ENCODE data around the gene PARD3B.

DNA sequence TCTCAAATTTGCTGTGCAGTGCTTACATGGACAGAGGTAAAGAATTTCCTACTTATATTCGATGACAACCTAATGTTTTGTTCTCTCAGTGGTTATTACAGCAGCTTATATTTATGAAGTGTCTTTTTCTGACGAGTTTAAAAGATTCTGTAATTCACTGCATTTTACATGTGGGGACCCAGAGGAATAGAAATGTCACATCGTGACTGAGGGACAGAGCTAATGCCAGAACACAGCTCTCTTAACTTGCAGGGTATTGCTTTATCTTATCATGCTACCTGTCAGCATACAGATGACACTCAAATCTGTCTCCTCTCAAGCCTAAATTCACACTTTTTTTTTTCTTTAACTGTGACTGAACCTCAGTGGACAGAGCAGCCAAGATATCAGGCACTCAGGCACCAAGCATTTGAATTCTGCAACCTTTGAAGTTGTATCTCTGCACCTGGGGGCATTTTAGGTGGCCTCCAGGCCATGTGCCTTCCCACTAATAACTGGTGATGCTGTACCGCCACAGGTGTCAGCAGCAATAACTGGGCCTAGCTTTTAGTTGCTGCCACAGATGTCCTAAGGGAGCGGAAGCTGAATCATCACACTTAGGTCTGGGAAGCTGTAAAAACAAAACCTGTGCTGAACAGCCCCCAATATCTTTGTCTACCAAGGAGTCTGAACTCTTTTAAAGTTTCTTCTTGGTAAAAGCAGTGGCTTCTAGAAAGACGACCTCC lies 821.2 kb downstream of the PARD3B start:
- TF ChIP-seq, protein P1, sequence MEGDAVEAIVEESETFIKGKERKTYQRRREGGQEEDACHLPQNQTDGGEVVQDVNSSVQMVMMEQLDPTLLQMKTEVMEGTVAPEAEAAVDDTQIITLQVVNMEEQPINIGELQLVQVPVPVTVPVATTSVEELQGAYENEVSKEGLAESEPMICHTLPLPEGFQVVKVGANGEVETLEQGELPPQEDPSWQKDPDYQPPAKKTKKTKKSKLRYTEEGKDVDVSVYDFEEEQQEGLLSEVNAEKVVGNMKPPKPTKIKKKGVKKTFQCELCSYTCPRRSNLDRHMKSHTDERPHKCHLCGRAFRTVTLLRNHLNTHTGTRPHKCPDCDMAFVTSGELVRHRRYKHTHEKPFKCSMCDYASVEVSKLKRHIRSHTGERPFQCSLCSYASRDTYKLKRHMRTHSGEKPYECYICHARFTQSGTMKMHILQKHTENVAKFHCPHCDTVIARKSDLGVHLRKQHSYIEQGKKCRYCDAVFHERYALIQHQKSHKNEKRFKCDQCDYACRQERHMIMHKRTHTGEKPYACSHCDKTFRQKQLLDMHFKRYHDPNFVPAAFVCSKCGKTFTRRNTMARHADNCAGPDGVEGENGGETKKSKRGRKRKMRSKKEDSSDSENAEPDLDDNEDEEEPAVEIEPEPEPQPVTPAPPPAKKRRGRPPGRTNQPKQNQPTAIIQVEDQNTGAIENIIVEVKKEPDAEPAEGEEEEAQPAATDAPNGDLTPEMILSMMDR (conservative IDR thresholded peaks at IDR 0.05): no peak
- no peak for TF ChIP-seq EZH2 (IDR thresholded peaks at IDR 0.05; ENCODE audit: low read depth)

Data from PC-9 (cell line).